Measurements from ENCODE around the gene IFI27L1. TPM values are rescaled to one million over a fixed set of nuclear protein-coding genes. Genes with fewer than 3 reads are reported as not detected.

Gene IFI27L1
- total RNA-seq, 1 donor from 2014 or later = 33.1 TPM

DNA sequence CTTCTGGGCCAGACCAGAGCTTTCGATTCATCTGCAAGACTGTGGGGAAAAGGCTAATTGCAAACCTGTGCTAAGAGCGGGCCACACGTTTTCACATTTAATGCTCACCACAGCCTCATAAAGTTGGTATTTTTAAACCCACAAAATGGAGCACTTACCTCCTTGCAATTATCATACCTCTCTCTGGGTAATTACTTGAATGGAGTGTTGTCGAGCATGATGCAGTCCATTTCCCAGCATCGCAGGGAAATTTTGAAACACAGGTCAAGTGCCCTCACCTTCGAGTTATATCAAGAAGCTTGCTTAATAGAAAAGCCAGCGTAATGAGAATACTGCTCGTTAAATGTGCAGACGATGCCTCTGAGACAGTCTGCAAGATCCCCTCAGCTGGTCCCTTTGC, 57.1 kb downstream of the IFI27L1 start:
- DNase-seq (ENCODE audit: low spot score in 2 of 2, unreplicated experiment in 2 of 2) = no peak
- no peak overlapping the region for H3K4me3 Mint-ChIP-seq

GRCh38 chr14:94139006-94139405, 57.9 kb downstream of the IFI27L1 start:
- Mint-ChIP-seq H3K27me3 (ENCODE audit: low read depth) (peaks cover 15% of the 10 kb centered on the region), H3K36me3 (no peaks in the 10 kb centered on the region), H3K4me3 (no peak overlapping the region), H3K27ac (no peak overlapping the region), H3K4me1 (no peaks in the 10 kb centered on the region), H3K9me3 (peaks cover 12% of the 10 kb centered on the region)
- TF ChIP-seq CTCF (IDR thresholded peaks at IDR 0.05; ENCODE audit: unreplicated experiment) = no peak
- no peak for DNase-seq (ENCODE audit: low spot score in 2 of 2, unreplicated experiment in 2 of 2)

More for the DNA sequence above, 57.1 kb downstream of the IFI27L1 start:
- peaks cover 12% of the 10 kb centered on the region for H3K9me3 Mint-ChIP-seq
- H3K36me3 Mint-ChIP-seq = no peaks in the 10 kb centered on the region
- peaks cover 19% of the 10 kb centered on the region for H3K27me3 Mint-ChIP-seq (ENCODE audit: low read depth)
- H3K27ac Mint-ChIP-seq = no peak overlapping the region
- TF ChIP-seq CTCF (IDR thresholded peaks at IDR 0.05; ENCODE audit: unreplicated experiment) = no peak
- H3K4me1 Mint-ChIP-seq = no peaks in the 10 kb centered on the region

DNA sequence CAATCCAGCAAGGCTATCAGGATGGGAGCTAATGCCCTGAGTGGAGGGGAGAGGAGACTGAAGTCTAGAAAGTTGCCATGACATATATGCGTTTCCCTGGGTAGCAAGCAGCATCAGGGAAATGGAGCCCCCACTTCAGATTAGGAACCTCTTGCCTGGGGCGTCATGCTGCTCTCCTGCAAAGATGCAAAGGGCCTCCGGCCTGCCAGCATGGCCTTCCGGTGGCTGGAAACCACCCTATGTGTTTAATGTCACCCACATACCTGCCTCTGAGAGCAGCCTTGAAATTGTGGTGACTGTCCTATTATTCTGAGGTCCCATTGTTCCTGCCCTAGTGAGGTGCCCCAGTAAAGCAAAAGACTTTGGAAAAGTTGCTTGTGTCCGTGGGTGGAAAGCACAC, 58.3 kb downstream of the IFI27L1 start:
- Mint-ChIP-seq H3K27me3 (ENCODE audit: low read depth) (peaks cover 15% of the 10 kb centered on the region), H3K36me3 (no peaks in the 10 kb centered on the region), H3K4me3 (no peak overlapping the region), H3K9me3 (peaks cover 12% of the 10 kb centered on the region), H3K27ac (no peak overlapping the region), H3K4me1 (no peaks in the 10 kb centered on the region)
- no peak for TF ChIP-seq CTCF (IDR thresholded peaks at IDR 0.05; ENCODE audit: unreplicated experiment)
- no peak for DNase-seq (ENCODE audit: low spot score in 2 of 2, unreplicated experiment in 2 of 2)

DNA sequence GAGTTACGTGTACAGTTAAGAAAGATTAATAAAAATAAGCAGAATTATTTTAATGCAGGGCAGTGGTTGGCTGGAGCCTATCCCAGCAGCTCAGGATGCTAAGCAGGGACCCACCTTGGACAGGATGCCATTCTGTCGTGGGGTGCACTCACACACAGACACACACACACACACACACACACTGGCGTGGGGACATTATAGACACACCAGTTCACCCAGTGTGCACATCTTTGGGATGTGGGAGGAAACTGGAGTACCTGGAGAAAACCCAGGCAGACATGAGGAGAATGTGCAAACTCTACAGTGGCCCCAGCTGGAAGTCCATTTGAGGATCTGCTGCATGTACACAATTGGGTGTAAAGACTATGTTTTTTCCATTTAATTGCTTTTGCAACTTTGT, 61.1 kb downstream of the IFI27L1 start:
- TF ChIP-seq CTCF (IDR thresholded peaks at IDR 0.05; ENCODE audit: unreplicated experiment) = no peak
- Mint-ChIP-seq H3K9me3 (no peaks in the 10 kb centered on the region), H3K4me1 (no peaks in the 10 kb centered on the region), H3K4me3 (no peak overlapping the region), H3K36me3 (no peaks in the 10 kb centered on the region), H3K27me3 (ENCODE audit: low read depth) (peaks cover 4% of the 10 kb centered on the region), H3K27ac (no peak overlapping the region)
- DNase-seq (ENCODE audit: low spot score in 2 of 2, unreplicated experiment in 2 of 2) = no peak

DNA sequence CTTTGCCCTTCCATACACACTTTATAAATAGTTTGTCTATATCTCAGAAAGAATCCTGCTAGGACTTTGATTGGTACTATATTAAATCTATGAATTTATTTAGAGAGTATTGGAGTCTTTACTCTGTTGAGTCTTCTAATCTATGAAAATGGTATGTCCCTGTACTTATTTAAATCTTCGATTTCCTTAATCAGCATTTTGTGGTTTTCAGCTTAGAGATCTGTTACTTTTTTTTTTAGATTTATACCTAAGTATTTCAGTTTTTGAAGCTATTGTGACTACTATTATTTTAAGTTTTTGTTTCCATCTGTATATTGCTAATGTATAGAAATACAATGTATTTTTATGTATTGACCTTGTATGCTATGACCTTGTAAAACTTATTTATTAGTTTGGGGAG, 61.7 kb downstream of the IFI27L1 start:
- H3K4me1 Mint-ChIP-seq = no peaks in the 10 kb centered on the region
- no peak for DNase-seq (ENCODE audit: low spot score in 2 of 2, unreplicated experiment in 2 of 2)

More for the DNA sequence above, 61.7 kb downstream of the IFI27L1 start:
- no peak overlapping the region for H3K4me3 Mint-ChIP-seq
- no peak overlapping the region for H3K27ac Mint-ChIP-seq
- no peaks in the 10 kb centered on the region for H3K9me3 Mint-ChIP-seq
- no peaks in the 10 kb centered on the region for H3K36me3 Mint-ChIP-seq
- peaks cover 5% of the 10 kb centered on the region for H3K27me3 Mint-ChIP-seq (ENCODE audit: low read depth)
- TF ChIP-seq CTCF (IDR thresholded peaks at IDR 0.05; ENCODE audit: unreplicated experiment) = no peak

All from mesothelial cell of epicardium (in vitro differentiated cells).